CD4-positive, alpha-beta memory T cell (primary cell): ENCODE measurements around the gene ZXDC. TPM values are rescaled to one million over a fixed set of nuclear protein-coding genes. Genes with fewer than 3 reads are reported as not detected.

ENCODE experiments used
- CTCF ChIA-PET: fragments of 350-600 bp; sonication (Branson Sonifier 250); formaldehyde crosslinking; loops from one replicate; lab custom pipeline; 2021; ENCODE audit warnings: inconsistent platforms; ENCODE audit not compliant: partially characterized antibody; lab: Charles Lee
- POLR2A ChIA-PET: fragments of 350-600 bp; sonication (Branson Sonifier 250); formaldehyde crosslinking; loops from one replicate; lab custom pipeline; 2021; ENCODE audit not compliant: partially characterized antibody; lab: Charles Lee
- DNase-seq, 5 donors: peaks; one replicate each; pipeline versions ENCODE4 v3.0.0 to v3.0.0-alpha.2; 2020 to 2022; ENCODE audit warnings: mixed read lengths in 1 of 5
- H3K27ac ChIP-seq: one replicate; pipeline ENCODE4 v1.7.0; 2013; ENCODE audit warnings: low read depth, low read length
- H3K27me3 ChIP-seq: 2 replicates; pipeline ENCODE4 v1.7.0; 2013; ENCODE audit warnings: mild to moderate bottlenecking, low read length, moderate library complexity; ENCODE audit not compliant: insufficient read depth
- H3K36me3 ChIP-seq: 2 replicates; pipeline ENCODE4 v1.7.0; 2013; ENCODE audit warnings: mild to moderate bottlenecking, low read length, moderate library complexity; ENCODE audit not compliant: insufficient read depth
- H3K4me1 ChIP-seq: 2 replicates; pipeline ENCODE4 v1.7.0; 2013; ENCODE audit warnings: mild to moderate bottlenecking, low read length, moderate library complexity; ENCODE audit not compliant: insufficient read depth
- H3K4me3 ChIP-seq, 2 donors: one replicate each; pipeline ENCODE4 v1.7.0; 2013; ENCODE audit warnings: low read length in 2 of 2, mild to moderate bottlenecking in 1 of 2
- H3K9me3 ChIP-seq, 2 donors: one replicate each; pipeline ENCODE4 v1.7.0; 2013; ENCODE audit warnings: low read length in 2 of 2, control low read depth in 1 of 2; ENCODE audit not compliant: control insufficient read depth in 1 of 2
- H3K27ac Mint-ChIP-seq, 7 donors: one replicate each; pipeline ENCODE4 v1.8.0; 2020 to 2021; ENCODE audit warnings: mixed read lengths in 7 of 7, mild to moderate bottlenecking in 6 of 7, inconsistent platforms in 3 of 7, moderate library complexity in 3 of 7
- H3K27me3 Mint-ChIP-seq, 2 donors: one replicate each; pipeline ENCODE4 v1.8.0; 2020 to 2021; ENCODE audit warnings: mixed read lengths in 2 of 2
- H3K36me3 Mint-ChIP-seq, 2 donors: one replicate each; pipeline ENCODE4 v1.8.0; 2020 to 2021; ENCODE audit warnings: mixed read lengths in 2 of 2, inconsistent platforms in 1 of 2, mild to moderate bottlenecking in 1 of 2
- H3K4me1 Mint-ChIP-seq, 4 donors: one replicate each; pipeline ENCODE4 v1.8.0; 2020 to 2021; ENCODE audit warnings: mixed read lengths in 4 of 4, mild to moderate bottlenecking in 1 of 4
- H3K4me3 Mint-ChIP-seq, 8 donors: one replicate each; pipeline ENCODE4 v1.8.0; 2020 to 2021; ENCODE audit warnings: mixed read lengths in 8 of 8, mild to moderate bottlenecking in 7 of 8, moderate library complexity in 6 of 8, inconsistent platforms in 3 of 8
- H3K9me3 Mint-ChIP-seq, 8 donors: one replicate each; pipeline ENCODE4 v1.8.0; 2020 to 2021; ENCODE audit warnings: mixed read lengths in 8 of 8, mild to moderate bottlenecking in 5 of 8, inconsistent platforms in 3 of 8, moderate library complexity in 1 of 8
- intact Hi-C: fragments of 100-400 bp; cut with micrococcal nuclease; formaldehyde crosslinking; loops from one replicate; pipeline ENCODE4 v1.15.1; 2023
- polyA plus RNA-seq, 2 donors: library from polyadenylated mRNA; unstranded; fragments of 300-500 nt; fragmentation: Illumina TruSeq; gene quantifications; one replicate each; pipeline ENCODE4 v1.2.3, GENCODE V29; 2021
- total RNA-seq, 2 experiments: library from RNA; stranded (reverse); gene quantifications; one replicate each; pipeline ENCODE4 v1.2.3, GENCODE V29; 2021

The ZXDC gene
- total and polyA plus RNA-seq, 4 experiments from 2014 or later: 10.3 to 66.3 (median 42.9) TPM

GRCh38 chr3:126418661-126419131 lies 57.0 kb downstream of the ZXDC start:
- POLR2A ChIA-PET: no interaction called here
- Histone ChIP-seq H3K4me1 (no peaks in the 10 kb centered on the region), H3K27me3 (no peaks in the 10 kb centered on the region), H3K27ac (no peak overlapping the region), H3K4me3 (no peak overlapping the region), H3K9me3 (no peaks in the 10 kb centered on the region), H3K36me3 (no peaks in the 10 kb centered on the region)
- Mint-ChIP-seq H3K27ac (no peak overlapping the region), H3K9me3 (no peaks in the 10 kb centered on the region), H3K4me1 (peaks cover 0 to 2% (median 0%) of the 10 kb centered on the region in 4 donors), H3K4me3 (no peak overlapping the region), H3K27me3 (peaks cover 8 to 19% of the 10 kb centered on the region in 2 donors), H3K36me3 (no peaks in the 10 kb centered on the region)
- CTCF ChIA-PET: no interaction called here
- no peak for DNase-seq
- intact Hi-C loops: no loop called here

- peaks cover 8 to 19% of the 10 kb centered on the region in 2 donors for H3K27me3 Mint-ChIP-seq
- H3K27ac Mint-ChIP-seq: no peak overlapping the region
- H3K4me1 ChIP-seq: no peaks in the 10 kb centered on the region
- no peaks in the 10 kb centered on the region for H3K36me3 ChIP-seq
- ChIA-PET CTCF (no interaction called here), POLR2A (no interaction called here)
- H3K36me3 Mint-ChIP-seq: no peaks in the 10 kb centered on the region
- intact Hi-C loops: no loop called here
- no peak overlapping the region for H3K27ac ChIP-seq
- no peaks in the 10 kb centered on the region for H3K9me3 Mint-ChIP-seq
- no peaks in the 10 kb centered on the region for H3K27me3 ChIP-seq
- peaks cover 0 to 2% (median 0%) of the 10 kb centered on the region in 4 donors for H3K4me1 Mint-ChIP-seq
- H3K4me3 Mint-ChIP-seq: no peak overlapping the region
- H3K9me3 ChIP-seq: no peaks in the 10 kb centered on the region
- no peak for DNase-seq
- H3K4me3 ChIP-seq: no peak overlapping the region
Measured at GRCh38 chr3:126417981-126418530, 57.6 kb downstream of the ZXDC start.

- Mint-ChIP-seq H3K36me3 (no peaks in the 10 kb centered on the region), H3K9me3 (no peaks in the 10 kb centered on the region), H3K4me1 (peaks cover 0 to 2% (median 0%) of the 10 kb centered on the region in 4 donors), H3K4me3 (no peak overlapping the region), H3K27me3 (peaks cover 11 to 19% of the 10 kb centered on the region in 2 donors), H3K27ac (no peak overlapping the region)
- Histone ChIP-seq H3K36me3 (no peaks in the 10 kb centered on the region), H3K4me3 (no peak overlapping the region), H3K27me3 (no peaks in the 10 kb centered on the region), H3K9me3 (no peaks in the 10 kb centered on the region), H3K4me1 (no peaks in the 10 kb centered on the region), H3K27ac (no peak overlapping the region)
- intact Hi-C loops: no loop called here
- no peak for DNase-seq
- ChIA-PET POLR2A (no interaction called here), CTCF (no interaction called here)
Measured at GRCh38 chr3:126417515-126417914, 58.2 kb downstream of the ZXDC start.

GRCh38 chr3:126416943-126417342 lies 58.7 kb downstream of the ZXDC start:
- H3K36me3 Mint-ChIP-seq: no peaks in the 10 kb centered on the region

GRCh38 chr3:126415661-126416591 lies 59.8 kb downstream of the ZXDC start:
- Mint-ChIP-seq H3K27me3 (peaks cover 22% of the 10 kb centered on the region in 2 donors), H3K4me3 (no peak overlapping the region), H3K4me1 (peaks cover 0 to 2% (median 0%) of the 10 kb centered on the region in 4 donors), H3K9me3 (peaks cover 0 to 9% (median 0%) of the 10 kb centered on the region in 8 donors), H3K36me3 (no peaks in the 10 kb centered on the region), H3K27ac (no peak overlapping the region)
- no peaks in the 10 kb centered on the region for H3K36me3 ChIP-seq
- no peak overlapping the region for H3K4me3 ChIP-seq
- intact Hi-C loops: no loop called here
- H3K4me1 ChIP-seq: no peaks in the 10 kb centered on the region
- CTCF ChIA-PET: no interaction called here
- H3K9me3 ChIP-seq: no peaks in the 10 kb centered on the region
- H3K27ac ChIP-seq: no peak overlapping the region
- POLR2A ChIA-PET: no interaction called here
- H3K27me3 ChIP-seq: no peaks in the 10 kb centered on the region
- no peak for DNase-seq

More at GRCh38 chr3:126416943-126417342, 58.7 kb downstream of the ZXDC start:
- Mint-ChIP-seq H3K4me3 (no peak overlapping the region), H3K9me3 (no peaks in the 10 kb centered on the region), H3K4me1 (peaks cover 0 to 2% (median 0%) of the 10 kb centered on the region in 4 donors), H3K27ac (no peak overlapping the region), H3K27me3 (peaks cover 14 to 19% of the 10 kb centered on the region in 2 donors)
- H3K9me3 ChIP-seq: no peaks in the 10 kb centered on the region
- CTCF ChIA-PET: no interaction called here
- H3K4me3 ChIP-seq: no peak overlapping the region
- DNase-seq: no peak
- intact Hi-C loops: no loop called here
- no peak overlapping the region for H3K27ac ChIP-seq
- no peaks in the 10 kb centered on the region for H3K36me3 ChIP-seq
- H3K27me3 ChIP-seq: no peaks in the 10 kb centered on the region
- no peaks in the 10 kb centered on the region for H3K4me1 ChIP-seq
- POLR2A ChIA-PET: no interaction called here

GRCh38 chr3:126414961-126415660 lies 60.6 kb downstream of the ZXDC start:
- Histone ChIP-seq H3K4me1 (no peaks in the 10 kb centered on the region), H3K27me3 (no peaks in the 10 kb centered on the region), H3K36me3 (no peaks in the 10 kb centered on the region), H3K4me3 (no peak overlapping the region), H3K9me3 (no peaks in the 10 kb centered on the region), H3K27ac (no peak overlapping the region)
- no peaks in the 10 kb centered on the region for H3K4me1 Mint-ChIP-seq
- POLR2A ChIA-PET: no interaction called here
- intact Hi-C loops: no loop called here
- no peak for DNase-seq
- CTCF ChIA-PET: no interaction called here
- H3K9me3 Mint-ChIP-seq: peaks cover 0 to 15% (median 0%) of the 10 kb centered on the region in 8 donors
- H3K36me3 Mint-ChIP-seq: no peaks in the 10 kb centered on the region
- no peak overlapping the region for H3K4me3 Mint-ChIP-seq
- H3K27me3 Mint-ChIP-seq: peaks cover 23 to 25% of the 10 kb centered on the region in 2 donors
- H3K27ac Mint-ChIP-seq: no peak overlapping the region

- H3K4me1 ChIP-seq: no peaks in the 10 kb centered on the region
- no peaks in the 10 kb centered on the region for H3K36me3 Mint-ChIP-seq
Measured at GRCh38 chr3:126414406-126414805, 61.3 kb downstream of the ZXDC start.

More at GRCh38 chr3:126414406-126414805, 61.3 kb downstream of the ZXDC start:
- Mint-ChIP-seq H3K4me1 (no peaks in the 10 kb centered on the region), H3K27me3 (peaks cover 24 to 25% of the 10 kb centered on the region in 2 donors), H3K4me3 (no peak overlapping the region), H3K27ac (no peak overlapping the region), H3K9me3 (peaks cover 0 to 16% (median 0%) of the 10 kb centered on the region in 8 donors)
- Histone ChIP-seq H3K27ac (no peak overlapping the region), H3K9me3 (no peaks in the 10 kb centered on the region), H3K4me3 (no peak overlapping the region), H3K27me3 (no peaks in the 10 kb centered on the region), H3K36me3 (no peaks in the 10 kb centered on the region)
- POLR2A ChIA-PET: no interaction called here
- CTCF ChIA-PET: no interaction called here
- DNase-seq: no peak
- intact Hi-C loops: no loop called here
